Lower leg skin (tissue), 3 donors: ENCODE data around the gene PGA5.

Experiments
- CTCF ChIP-seq, 3 donors: fragments of 450-650 bp; IDR thresholded peaks; one replicate each; pipeline ENCODE4 v1.5.1; 2016; ENCODE audit warnings: antibody characterized with exemption in 3 of 3, mild to moderate bottlenecking in 3 of 3, moderate library complexity in 2 of 3
- POLR2A ChIP-seq, 2 donors: fragments of 450-650 bp; IDR thresholded peaks; one replicate each; pipeline ENCODE4 v1.6.1; 2016 to 2017; ENCODE audit warnings: antibody characterized with exemption in 2 of 2, mild to moderate bottlenecking in 1 of 2, moderate library complexity in 1 of 2

GRCh38 chr11:61283613-61284012 lies 42.6 kb downstream of the PGA5 start:
- TF ChIP-seq CTCF (IDR thresholded peaks at IDR 0.05) (no peak), POLR2A (IDR thresholded peaks at IDR 0.05) (no peak)
